ENCODE measurements around the gene YTHDF2. TPM values are rescaled to one million over a fixed set of nuclear protein-coding genes. Genes with fewer than 3 reads are reported as not detected.

YTHDF2 gene
- total and polyA plus RNA-seq, 9 of the 15 experiments (the other 6 are each of a cell fraction or from before 2014, with no cell fraction given), result 41.0 to 111 (median 83.3) TPM

DNA sequence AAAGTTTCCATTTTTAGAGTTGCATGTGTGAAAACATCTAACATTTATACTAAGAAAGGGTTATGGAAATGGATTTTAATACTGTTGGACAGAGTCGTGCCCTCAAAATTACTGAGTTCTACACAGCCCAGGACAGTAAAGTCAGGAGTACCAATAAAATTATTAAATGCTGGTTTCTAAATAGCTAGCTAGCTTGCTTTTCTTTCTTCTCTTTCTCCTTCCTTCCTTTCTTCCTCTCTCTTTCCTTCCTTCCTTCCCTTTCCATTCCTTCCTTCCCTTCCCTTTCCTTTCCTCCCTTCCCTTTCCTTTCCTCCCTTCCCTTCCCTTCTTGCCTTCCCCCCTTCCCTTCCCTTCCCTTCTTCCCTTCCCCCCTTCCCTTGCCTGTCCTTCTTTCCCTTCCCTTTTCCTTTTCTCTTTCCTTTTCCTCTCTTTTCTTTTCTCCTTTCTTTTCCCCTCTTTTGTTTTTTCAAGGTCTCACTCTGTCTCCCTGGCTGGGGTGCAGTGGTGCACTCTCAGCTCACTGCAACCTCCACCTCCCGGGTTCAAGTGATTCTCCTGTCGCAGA, 33.9 kb downstream of the YTHDF2 start (continued):
- TF ChIP-seq, protein P1, sequence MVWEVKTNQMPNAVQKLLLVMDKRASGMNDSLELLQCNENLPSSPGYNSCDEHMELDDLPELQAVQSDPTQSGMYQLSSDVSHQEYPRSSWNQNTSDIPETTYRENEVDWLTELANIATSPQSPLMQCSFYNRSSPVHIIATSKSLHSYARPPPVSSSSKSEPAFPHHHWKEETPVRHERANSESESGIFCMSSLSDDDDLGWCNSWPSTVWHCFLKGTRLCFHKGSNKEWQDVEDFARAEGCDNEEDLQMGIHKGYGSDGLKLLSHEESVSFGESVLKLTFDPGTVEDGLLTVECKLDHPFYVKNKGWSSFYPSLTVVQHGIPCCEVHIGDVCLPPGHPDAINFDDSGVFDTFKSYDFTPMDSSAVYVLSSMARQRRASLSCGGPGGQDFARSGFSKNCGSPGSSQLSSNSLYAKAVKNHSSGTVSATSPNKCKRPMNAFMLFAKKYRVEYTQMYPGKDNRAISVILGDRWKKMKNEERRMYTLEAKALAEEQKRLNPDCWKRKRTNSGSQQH (CRISPR knock-in tag; IDR thresholded peaks at IDR 0.05), result peak; percentile 53; the same call in 1 of the 2 replicates
- TF ChIP-seq, protein P2, sequence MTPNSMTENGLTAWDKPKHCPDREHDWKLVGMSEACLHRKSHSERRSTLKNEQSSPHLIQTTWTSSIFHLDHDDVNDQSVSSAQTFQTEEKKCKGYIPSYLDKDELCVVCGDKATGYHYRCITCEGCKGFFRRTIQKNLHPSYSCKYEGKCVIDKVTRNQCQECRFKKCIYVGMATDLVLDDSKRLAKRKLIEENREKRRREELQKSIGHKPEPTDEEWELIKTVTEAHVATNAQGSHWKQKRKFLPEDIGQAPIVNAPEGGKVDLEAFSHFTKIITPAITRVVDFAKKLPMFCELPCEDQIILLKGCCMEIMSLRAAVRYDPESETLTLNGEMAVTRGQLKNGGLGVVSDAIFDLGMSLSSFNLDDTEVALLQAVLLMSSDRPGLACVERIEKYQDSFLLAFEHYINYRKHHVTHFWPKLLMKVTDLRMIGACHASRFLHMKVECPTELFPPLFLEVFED (CRISPR knock-in tag; conservative IDR thresholded peaks at IDR 0.05), result 0 out of 2 replicates have a peak, but pooled peaks have one; percentile 43
- no peak for TF ChIP-seq ZNF134 (CRISPR knock-in tag; conservative IDR thresholded peaks at IDR 0.05)
- TF ChIP-seq SAP30 (IDR thresholded peaks at IDR 0.05; ENCODE audit: borderline replicate concordance, insufficient read depth, low read depth, low read length, poor library complexity, severe bottlenecking), result no peak
- TF ChIP-seq ZBTB12 (CRISPR knock-in tag; IDR thresholded peaks at IDR 0.05), result no peak
- TF ChIP-seq BRF1 (IDR thresholded peaks at IDR 0.05; ENCODE audit: borderline replicate concordance, extremely low read depth, insufficient read length), result no peak
- peak; percentile 81; the same call in 1 of the 2 replicates for TF ChIP-seq OTX1 (CRISPR knock-in tag; IDR thresholded peaks at IDR 0.05)
- 0 out of 2 replicates have a peak, but pooled peaks have one; percentile 49 for TF ChIP-seq ZBTB26 (CRISPR knock-in tag; IDR thresholded peaks at IDR 0.05)
